GM08714 (cell line): Measurements from ENCODE around the gene PXK.

Experiments
- H3K4me3 ChIP-seq: fragments of 200-500 bp; sonication (Bioruptor generic); 2 replicates; pipeline ENCODE4 v1.5.1; 2014; ENCODE audit warnings: mild to moderate bottlenecking, low read length, inconsistent platforms
- ZNF274 ChIP-seq: IDR thresholded peaks from 2 replicates; pipeline ENCODE4 v1.6.1; 2012; ENCODE audit warnings: mild to moderate bottlenecking, low read depth, low read length

PXK gene

DNA sequence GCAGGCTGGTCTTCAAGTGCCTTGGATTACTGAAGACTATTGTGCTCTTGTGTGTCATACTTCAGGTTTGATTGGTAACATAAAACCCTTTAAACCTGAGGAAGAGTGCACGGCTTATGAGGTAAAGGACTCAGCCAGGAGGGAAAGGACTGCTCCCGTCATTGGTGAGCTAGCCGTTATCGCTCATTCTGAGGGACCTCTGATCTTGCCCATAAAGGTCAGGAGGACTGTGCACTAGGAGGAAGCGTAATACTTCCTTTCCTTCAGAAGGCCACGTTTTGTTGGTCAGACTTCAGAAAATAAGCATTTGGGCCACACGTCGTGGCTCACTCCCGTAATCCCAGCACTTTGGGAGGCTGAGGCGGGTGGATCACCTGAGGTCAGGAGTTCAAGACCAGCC is 37.7 kb downstream of the PXK start:
- TF ChIP-seq ZNF274: no peak
- H3K4me3 ChIP-seq: no peak overlapping the region

DNA sequence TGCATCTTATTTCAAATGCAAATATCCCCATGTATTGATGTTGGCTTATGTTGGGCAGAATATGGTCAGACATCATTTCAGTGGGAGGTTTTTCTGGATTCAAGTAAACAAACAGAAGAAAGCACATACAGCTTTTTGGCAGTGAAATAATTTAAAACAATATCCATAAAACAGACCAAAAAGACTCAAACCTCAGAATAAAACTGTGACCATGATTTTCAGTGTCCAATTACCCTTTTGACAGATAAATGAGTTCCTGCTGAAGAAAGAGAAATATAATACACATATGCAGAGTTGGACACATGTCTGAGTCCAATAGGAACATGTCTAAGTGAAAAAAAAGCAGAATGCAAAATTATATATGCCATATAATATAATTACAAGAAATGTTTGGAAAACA is 39.1 kb downstream of the PXK start:
- no peak overlapping the region for H3K4me3 ChIP-seq
- no peak for TF ChIP-seq ZNF274

- TF ChIP-seq ZNF274: no peak
- no peak overlapping the region for H3K4me3 ChIP-seq
Observed at GRCh38 chr3:58375254-58375653, 42.6 kb downstream of the PXK start.

DNA sequence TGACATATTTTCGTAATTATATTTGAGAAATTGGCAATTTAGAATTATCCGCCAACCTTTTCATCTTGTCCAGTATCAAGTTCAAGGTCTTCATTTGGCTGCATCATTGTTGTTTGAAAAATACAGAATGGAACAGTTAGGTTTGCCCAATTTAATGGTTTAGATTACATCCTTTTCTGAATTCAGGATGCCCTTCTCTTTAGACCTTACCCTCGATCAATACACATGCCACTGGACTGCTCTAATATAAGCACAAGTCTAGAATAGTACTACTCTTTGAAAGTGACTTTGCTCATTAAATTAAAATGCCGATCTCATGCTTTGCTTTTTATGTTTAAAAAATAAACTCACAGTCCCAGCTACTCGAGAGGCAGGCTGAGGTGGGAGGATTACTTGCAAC is 44.5 kb downstream of the PXK start:
- no peak overlapping the region for H3K4me3 ChIP-seq
- TF ChIP-seq ZNF274: no peak

DNA sequence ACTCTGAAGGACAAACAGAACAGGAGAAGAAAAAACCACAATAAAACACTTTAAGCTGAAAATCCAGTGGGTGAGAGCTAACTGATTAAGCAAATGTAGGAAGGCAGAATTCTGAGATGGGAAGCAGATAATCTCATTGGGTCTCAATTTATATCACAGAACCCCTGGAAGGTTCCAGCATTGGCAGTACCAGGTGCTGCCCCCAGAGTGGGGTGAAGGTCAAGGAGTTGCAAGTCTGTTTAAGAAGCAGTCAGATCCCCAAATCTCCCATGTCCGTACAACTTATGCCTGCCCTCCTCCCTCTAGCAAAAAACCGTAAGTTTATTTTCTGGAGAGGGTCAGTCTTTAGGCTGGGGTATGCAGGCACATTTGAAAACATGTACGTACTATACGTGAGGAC is 45.1 kb downstream of the PXK start:
- H3K4me3 ChIP-seq: no peak overlapping the region
- no peak for TF ChIP-seq ZNF274

- TF ChIP-seq ZNF274: no peak
- no peak overlapping the region for H3K4me3 ChIP-seq
Observed at GRCh38 chr3:58379351-58380073, 46.8 kb downstream of the PXK start.

GRCh38 chr3:58383476-58383875 is 50.8 kb downstream of the PXK start:
- no peak overlapping the region for H3K4me3 ChIP-seq
- no peak for TF ChIP-seq ZNF274

DNA sequence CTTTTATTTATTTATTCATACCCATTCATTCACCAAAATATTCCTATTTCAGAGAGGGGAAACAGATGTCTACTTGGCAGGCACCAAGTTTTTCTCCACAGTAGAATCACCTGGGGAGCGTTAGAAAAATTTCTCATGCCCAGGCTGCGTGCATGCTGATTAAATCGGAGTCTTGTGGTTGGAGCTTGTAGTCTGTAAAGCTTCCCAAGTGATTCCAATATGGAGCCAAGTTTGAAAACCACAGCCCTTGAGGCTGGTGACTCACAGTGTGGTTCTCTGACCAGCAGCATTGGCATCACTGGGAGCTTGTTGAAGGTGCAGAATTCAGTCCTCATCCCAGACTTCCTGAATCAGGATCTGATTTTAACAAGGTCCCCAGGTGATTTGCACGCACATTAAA is 51.2 kb downstream of the PXK start:
- TF ChIP-seq ZNF274: no peak
- H3K4me3 ChIP-seq: no peak overlapping the region

DNA sequence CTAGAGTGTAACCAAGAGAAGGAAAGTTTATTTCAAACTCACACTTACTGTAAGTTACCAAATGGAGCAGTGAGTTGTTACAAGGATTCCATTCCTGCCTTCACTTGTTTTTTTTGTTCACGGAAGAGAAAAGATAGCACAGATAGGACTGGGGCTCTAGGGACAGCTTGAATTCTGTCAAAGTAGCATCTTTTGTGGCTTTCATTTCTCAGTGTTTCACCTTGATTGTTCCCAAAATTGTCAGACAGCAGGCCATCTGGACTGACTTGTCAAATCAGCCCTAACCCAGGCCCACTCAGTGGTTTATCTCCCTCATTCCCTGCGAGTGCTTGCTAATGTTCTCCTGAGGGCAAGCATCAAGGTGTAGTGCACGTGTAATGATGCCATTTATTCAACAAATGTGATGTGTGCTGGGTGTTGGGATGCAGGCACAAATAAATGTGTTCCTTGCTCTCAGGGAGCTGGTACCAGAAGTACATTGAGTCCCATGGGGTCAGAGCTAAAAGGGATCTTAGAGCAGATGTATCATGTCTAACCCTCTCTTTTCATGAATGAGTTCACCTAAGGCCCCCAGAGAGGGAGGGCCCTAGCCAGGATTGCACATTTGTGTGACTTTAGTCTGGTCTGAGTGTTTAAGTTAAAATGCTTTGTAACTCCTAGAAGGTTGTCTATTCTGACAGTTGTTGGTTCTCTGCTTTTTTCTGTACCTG is 51.8 kb downstream of the PXK start:
- H3K4me3 ChIP-seq: no peak overlapping the region
- TF ChIP-seq ZNF274: no peak

DNA sequence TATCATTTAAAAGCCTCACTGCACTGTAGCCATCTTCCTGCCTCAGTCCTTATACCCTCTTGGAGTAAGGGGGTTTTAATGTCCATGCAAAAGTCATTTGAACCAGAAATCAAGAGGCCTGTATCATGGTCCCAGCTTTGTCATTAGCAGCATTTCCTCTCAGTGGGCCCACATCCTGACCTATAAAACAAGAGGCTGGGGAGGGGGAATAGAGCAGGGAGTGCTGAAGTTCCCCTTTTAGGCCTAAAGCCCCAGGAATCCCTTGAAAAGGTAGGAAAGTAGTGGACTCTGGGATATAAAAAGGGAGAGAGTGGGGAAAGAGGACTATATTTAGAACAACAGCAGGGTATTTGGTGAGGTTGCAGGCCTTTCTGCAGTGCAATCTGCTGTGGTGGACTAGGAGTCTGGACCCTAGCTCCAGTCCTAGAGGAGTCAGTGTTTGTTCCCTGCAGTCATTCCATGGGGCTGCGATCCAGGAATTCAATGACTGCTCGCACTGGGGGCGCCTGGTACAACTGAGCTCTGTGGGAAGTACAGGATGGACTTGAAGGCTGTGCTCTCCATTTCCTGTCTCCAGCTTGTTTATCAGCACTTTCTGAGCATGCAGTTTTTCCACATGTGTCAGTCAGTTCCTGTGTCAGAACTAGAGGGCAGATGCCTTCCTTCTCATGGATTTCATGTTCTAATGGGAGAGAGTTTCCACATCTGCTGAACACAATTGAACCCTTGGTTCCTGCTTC is 54.1 kb downstream of the PXK start:
- H3K4me3 ChIP-seq: no peak overlapping the region
- no peak for TF ChIP-seq ZNF274

DNA sequence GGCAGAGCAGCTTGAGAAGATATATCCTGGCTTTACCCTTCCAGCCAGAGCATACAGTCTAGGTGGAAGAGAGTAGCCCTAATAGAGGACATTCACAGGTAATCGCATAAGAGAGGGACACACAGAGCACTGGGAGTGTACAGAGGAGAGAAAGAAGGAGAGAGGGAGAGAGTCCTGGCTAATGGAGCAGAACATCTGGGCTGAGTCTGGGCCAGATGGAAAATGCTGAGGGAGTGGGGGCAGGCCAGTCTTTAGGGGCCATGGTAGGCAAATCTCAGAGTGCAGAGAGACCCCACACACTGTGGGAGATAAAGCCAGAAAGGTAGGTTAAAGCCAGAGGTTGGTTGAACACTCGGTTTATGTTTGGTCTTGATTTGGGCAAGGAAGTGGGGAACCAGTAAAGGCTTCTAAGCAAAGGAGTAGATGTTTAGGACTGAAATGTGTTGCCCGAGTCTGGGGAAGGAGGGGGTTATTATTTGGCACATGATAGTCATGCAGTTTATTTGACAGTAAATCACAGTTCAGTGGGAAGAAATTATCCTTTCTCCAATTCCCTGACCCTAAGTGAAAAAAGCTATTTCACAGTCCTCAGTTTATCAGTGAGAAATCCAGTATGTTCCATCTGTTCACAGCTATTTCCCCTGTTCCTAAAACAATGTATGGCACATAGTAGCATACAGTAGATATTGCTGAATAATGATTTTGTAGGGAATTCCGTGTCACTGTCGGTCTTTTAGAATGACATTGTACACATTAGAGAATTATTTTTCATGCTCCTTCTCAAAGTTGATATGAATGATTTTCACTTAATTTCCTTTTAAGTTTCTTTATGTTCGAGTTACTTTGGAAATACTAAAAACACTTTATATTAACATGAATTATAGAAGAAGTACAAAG is 55.2 kb downstream of the PXK start:
- no peak overlapping the region for H3K4me3 ChIP-seq
- no peak for TF ChIP-seq ZNF274

DNA sequence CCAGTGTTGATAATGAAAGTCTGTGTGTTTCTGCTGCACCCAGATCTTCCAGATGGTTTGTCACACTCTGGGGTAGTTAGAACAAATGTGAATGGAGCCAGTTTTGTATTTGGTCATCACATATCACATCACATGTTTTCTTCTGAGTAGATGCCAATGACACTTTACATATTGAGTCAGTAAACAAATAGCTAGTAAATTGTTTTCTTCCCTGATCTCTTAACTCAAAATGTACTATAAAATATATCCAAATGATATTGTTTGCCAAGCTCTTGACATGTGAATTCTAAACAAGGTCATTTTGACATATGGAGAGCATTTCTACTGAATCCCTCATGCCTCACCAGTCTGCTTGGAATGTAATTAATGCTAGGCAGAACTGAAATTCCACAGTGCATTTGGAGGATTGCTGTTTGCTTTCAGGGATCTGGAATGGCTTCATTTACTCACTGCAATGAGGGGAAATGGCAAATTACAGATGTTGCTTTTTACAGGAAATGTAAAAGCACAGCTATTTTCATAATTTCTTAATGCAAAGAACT is 55.9 kb downstream of the PXK start:
- H3K4me3 ChIP-seq: no peak overlapping the region
- TF ChIP-seq ZNF274: no peak

DNA sequence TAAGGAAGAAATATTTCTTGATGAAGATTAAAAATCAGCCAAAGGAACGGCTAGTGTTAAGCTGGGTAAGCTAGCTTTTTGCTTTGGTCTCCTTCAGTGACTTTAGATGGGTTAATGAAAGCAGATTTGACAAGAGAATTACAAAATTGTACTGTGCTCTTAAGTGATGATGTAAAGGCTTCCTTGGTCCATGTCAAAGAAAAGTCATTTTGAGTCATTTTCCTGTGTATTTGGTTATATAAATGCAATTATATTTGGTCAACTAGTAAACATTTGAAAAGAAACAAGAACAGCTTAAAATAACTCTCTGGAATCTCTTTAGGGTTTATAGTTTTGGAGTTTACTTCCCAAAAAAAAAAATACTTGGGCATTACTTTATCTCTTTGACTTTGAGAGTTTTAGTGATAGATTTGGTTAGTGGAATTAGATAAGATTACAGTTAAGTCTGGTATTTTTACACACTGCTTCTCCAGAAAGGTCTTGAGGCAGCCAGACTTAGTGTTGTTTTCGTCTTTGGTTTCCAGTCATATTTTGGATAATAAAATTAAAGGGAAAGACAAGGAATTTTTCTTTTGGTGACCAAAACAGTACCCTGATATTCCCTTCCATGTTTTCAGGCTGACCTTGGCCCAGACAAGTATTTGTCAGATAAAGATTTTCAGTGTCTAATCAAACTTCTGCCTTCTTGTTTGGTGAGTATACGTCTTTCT is 58.6 kb downstream of the PXK start:
- TF ChIP-seq ZNF274: no peak
- no peak overlapping the region for H3K4me3 ChIP-seq

- TF ChIP-seq ZNF274: no peak
Observed at GRCh38 chr3:58392181-58392580, 59.5 kb downstream of the PXK start.

More at GRCh38 chr3:58392181-58392580, 59.5 kb downstream of the PXK start:
- H3K4me3 ChIP-seq: no peak overlapping the region
